Glomerular visceral epithelial cell (primary cell): ENCODE results near the gene KRAS.

ENCODE experiments used
- DNase-seq: peaks from one replicate; pipeline ENCODE4 v3.0.0-alpha.2; 2016; ENCODE audit errors: extremely low spot score

The KRAS gene

GRCh38 chr12:25195056-25195971, 55.4 kb downstream of the KRAS start, which contains the start of the genes DNAI7 and ETFRF1:
Gene DNAI7, minus strand, starts transcription at chr12:25195160. Its CDS starts 82 bp downstream, at chr12:25195078.
Gene ETFRF1, plus strand, starts transcription at chr12:25195237. Its CDS starts 8,720 bp downstream, at chr12:25203957.
- DNase-seq: peak; percentile 96

GRCh38 chr12:25194722-25195055, 56.0 kb downstream of the KRAS start:
- no peak for DNase-seq

- DNase-seq: no peak
Measured at GRCh38 chr12:25194214-25194613, 56.5 kb downstream of the KRAS start.

- DNase-seq: no peak
Measured at GRCh38 chr12:25190793-25191192, 59.9 kb downstream of the KRAS start.

GRCh38 chr12:25189656-25190055, 61.1 kb downstream of the KRAS start:
- DNase-seq: no peak

GRCh38 chr12:25187781-25188180, 62.9 kb downstream of the KRAS start:
- peak; percentile 82 for DNase-seq

- DNase-seq: peak; percentile 47
Measured at GRCh38 chr12:25186788-25187402, 63.8 kb downstream of the KRAS start.

- DNase-seq: no peak
Measured at GRCh38 chr12:25186038-25186787, 64.5 kb downstream of the KRAS start.

GRCh38 chr12:25184132-25184531, 66.6 kb downstream of the KRAS start:
- no peak for DNase-seq

GRCh38 chr12:25182765-25183164, 68.0 kb downstream of the KRAS start:
- DNase-seq: no peak

- DNase-seq: no peak
Measured at GRCh38 chr12:25162866-25163265, 87.9 kb downstream of the KRAS start.

- DNase-seq: no peak
Measured at GRCh38 chr12:25156061-25156460, 94.7 kb downstream of the KRAS start.

- peak; percentile 24 for DNase-seq
Measured at GRCh38 chr12:25155022-25155576, 95.6 kb downstream of the KRAS start.
